Mesenteric fat pad (tissue), 1 donor: ENCODE data around the gene MPC2. TPM values are rescaled to one million over a fixed set of nuclear protein-coding genes. Genes with fewer than 3 reads are reported as not detected.
"Not testable (repeated sequence)": the region's sequence is repeated elsewhere in the genome, so short reads cannot be mapped to it uniquely, and the experiment has no call there.

Experiments
- DNase-seq: peaks from one replicate; pipeline ENCODE4 v3.0.0-alpha.2; 2020; ENCODE audit warnings: low spot score
- total RNA-seq: library from RNA; stranded (reverse); fragmentation: NEBNext Ultra II Directional; extraction: Animal tissue kit (Norgen Biotek cat#: 25700); gene quantifications from one replicate; pipeline ENCODE4 v1.2.1, GENCODE V29; 2021
- donor health status: DM: yes; HTN: yes; CAD: no.

The MPC2 gene
- total RNA-seq, 1 donor from 2014 or later = 83.9 TPM

DNA sequence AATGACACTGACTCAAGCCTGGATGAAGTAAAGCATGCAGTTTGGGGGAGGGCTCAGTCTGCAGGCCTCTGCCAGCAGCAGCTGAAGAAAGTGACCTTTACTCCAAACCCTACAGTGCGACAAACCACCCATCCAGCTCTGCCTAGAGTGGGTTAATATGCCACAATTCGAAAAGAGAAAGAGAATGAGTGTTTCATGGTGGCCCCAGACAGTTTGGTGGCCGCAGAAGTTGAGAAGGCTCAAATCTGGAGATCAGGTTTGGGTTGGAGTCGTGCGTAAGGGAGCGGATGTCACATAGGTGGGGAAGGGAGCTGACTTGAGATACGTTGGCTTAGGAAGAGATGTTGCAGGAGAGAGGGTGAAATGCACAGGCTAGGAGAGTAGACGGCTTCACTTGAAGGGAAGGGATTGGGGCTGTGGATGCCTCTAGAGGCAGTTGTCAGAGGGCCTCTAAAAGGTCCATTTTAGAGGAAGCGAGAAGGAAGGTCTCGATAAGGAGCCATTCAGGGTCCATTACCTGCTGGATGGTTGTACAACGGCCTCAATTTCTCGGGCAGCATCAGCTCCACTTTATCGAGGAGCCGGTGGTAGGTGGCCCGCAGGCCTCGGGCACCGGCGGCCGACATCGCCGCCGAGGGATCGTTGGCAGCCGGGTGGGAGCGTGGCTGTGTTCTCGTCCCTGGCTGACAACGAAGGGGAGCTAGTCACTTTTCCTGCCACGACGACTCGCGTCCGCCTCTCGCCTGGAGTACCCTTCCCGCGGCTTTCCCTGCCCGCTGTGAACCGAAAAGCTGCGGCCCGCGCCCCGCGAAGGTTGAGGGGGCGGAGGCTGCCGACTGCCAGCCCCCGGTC, 1.4 kb downstream of the MPC2 start:
- DNase-seq = no peak

DNA sequence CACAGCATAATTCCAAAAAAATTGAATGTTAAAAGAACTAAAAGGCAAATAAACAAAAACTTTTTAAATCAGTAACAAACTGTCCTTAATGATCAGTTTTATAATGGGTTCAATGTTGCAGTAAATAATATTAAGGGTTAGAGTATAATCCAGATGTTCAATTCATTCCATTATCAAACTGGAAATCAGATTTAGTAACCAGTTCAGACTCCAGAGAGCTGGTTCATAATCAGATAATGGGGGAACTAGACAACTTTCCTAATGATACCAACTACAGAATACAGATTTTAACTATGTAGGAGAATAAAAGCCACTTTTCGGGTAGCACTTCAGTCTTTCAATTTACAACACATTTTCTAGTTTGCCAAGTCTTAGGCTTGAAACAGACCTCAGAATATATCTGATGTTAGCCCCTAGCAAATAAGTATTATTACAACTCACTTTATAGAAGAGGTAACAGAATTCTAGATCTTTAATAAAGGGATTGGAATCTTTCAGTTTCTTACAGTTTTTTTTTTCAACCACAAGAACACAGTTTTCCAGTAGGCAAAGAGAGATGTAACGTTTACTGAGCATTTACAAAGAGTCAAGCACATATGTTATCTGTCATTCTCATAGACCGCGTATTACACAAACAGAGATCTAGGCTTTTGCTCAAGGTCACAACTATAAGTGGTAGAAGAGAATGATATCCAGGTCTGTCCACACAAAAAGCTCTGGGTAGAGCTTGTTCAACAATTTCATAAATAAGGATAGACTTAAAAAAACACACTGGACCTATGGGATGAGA, 2.3 kb downstream of the MPC2 start:
- no peak for DNase-seq

DNA sequence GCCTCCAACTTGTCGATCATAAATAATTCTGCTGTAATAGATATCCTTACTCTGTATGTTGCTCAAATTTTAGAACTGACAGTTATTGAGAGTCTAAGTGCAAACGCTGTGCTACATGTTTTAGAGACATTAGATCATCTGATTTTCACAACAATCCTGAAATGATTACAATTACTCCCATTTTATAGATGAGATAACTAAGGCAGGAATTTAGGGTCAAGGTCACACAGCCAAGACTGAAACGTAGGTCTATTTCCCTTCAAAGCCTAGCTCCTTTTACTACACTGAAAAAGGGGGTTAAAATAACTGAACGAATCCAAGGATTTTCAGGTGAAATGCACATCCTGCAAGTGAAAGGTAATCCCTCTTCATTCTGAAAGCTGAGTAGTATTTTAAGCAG, 3.1 kb downstream of the MPC2 start:
- DNase-seq = no peak

DNA sequence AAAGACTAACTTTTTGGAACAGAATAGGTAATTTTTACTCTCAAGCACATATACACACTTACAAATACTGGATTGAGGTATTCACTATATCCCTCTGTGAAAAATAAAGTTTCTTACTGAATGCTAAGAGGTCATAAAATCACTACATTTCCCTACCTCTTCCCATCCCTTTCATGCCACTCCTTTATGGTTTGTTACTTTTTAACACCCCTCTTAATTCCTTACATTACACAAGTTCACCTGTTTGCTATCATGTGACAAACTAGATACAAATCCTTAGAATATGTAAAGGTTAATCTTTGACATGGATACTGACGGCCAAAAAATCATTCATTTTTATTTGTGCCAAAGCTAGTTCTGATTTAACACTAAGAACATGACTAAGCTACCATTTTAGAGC, 7.1 kb downstream of the MPC2 start:
- DNase-seq = no peak

DNA sequence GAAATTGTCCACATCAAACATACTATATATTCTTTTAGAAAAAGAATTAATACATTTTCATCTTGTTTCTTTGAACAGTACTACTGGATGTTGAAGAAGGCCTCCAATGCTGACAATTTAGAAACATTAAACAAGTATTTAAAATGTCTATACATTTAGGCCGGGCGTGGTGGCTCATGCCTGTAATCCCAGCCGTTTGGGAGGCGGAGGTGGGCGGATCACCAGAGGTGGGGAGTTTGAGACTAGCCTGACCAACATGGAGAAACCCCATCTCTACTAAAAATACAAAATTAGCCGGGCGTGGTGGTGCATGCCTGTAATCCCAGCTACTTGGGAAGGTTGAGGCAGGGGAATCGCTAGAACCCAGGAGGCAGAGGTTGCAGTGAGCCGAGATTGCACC, 8.0 kb downstream of the MPC2 start:
- not testable (repeated sequence) for DNase-seq

DNA sequence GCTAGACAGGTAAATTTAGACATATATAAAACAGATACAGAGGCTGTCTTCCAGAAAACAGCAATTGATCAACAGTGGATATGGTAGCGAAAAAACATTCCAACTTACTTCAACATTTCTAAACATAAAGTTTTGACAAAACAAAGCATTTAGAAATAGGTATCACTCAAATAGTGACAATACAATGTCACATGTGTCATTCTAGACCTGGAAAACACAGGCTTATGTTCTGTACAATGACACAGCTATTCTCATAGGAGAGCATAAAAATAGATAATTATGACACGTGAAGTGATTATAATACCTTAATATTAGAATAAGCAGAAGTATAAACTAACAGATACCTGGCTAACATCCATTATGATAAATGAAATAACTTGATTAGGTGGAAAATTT, 8.4 kb downstream of the MPC2 start:
- DNase-seq = no peak

DNA sequence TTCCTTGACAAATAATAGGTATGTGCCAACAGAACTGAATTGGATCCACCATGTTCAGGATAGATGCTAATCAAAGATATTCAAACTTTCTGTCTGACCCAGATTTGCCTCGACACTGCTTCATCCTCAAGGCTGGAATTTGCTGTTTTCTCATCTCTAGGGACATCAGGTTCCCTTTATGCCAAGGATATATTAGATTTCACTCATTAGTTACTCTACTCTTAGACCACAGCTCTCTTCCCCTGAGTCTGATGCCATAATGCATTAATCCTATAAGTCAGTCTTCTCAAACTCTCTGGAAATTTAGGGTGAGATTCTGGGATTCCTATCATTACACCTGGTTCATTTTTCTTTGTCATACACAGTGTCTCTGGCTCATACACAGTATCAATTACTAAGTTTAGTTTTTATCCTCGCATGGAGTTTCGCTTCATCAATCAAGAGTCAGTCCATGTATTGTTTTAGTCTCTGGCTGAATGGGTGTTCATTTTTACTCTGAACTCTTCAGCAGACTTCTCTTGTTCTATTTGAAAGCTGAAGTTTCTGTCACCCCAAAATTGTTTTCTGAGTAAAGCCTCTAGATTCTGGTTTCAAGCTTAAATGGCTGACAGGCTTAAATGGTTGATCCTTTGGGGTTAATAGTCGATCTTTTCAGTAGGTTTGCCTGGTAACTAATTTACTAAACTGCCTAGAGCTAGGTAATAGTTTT, 9.7 kb downstream of the MPC2 start:
- DNase-seq = no peak

DNA sequence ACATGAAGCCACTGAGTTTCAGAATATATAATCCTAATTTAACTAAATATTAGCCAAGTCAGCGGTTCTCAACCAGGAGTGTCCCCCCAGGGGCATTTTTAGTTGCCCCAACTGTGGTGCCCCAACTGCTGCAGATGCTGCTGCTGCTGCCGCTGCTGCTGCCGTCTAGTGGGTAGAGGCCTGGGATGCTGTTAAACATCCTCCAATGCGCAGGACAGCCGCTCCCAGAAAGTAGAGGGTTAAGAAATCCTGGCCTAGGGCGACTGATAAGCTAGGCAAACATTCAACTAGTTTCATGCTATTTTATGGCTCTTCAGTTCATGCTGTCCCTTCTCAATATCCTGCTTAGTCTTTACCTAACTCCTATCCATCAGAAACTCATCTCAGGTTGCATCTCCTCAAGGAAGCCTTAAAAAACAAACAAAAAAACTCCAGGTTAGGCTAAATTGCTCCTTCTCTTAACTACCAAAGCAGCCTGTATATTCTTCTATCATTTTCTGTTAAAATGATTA, 10.3 kb downstream of the MPC2 start:
- DNase-seq = no peak

DNA sequence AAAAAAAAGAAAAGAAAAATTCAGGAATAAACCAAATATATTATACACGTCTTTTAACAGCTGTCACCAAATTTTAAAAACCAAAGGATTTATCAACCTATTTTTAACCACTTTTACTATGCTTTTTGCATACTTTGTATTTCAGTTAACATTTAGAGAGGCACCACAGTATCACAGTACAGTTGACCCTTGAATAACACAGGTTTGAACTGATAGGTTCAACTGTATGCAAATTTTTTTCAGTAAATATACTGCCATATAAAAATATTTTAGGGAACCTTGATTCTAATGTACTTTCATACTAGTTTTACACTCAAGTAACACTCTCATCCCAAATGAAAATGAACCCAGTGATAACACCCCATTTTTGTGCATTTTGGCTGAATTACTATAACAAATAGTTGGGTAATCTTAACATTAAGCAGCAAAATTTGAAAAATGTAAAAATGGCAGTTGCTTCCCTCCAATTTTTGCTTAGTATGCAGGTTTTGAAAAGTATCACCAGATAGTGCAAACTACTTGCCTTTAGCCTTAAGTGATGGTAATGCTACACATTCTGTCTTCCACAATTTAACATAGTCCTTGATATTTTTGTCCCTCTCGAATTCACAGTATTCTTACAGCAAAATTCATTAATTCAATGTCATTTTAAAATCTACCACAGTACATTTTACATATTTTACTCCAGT, 12.2 kb downstream of the MPC2 start:
- no peak for DNase-seq

DNA sequence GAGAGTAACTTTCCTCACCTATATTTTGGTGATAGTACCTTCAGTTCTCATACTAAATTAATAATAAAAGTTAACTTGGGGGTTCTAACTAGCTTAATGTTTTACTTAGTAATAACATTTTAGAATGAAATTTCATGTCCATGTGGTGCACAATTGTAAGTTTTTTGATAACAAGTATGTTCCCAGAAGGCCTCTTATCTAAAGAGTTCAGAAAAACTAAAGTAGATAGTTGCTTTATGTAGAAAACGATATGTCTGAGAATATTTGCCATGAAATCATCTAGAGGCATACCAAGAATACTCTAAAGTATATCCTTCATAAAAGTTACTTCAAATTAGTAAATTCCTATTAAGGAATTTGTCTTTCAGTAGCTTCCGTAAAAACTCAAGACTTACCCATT, 12.8 kb downstream of the MPC2 start:
- no peak for DNase-seq

DNA sequence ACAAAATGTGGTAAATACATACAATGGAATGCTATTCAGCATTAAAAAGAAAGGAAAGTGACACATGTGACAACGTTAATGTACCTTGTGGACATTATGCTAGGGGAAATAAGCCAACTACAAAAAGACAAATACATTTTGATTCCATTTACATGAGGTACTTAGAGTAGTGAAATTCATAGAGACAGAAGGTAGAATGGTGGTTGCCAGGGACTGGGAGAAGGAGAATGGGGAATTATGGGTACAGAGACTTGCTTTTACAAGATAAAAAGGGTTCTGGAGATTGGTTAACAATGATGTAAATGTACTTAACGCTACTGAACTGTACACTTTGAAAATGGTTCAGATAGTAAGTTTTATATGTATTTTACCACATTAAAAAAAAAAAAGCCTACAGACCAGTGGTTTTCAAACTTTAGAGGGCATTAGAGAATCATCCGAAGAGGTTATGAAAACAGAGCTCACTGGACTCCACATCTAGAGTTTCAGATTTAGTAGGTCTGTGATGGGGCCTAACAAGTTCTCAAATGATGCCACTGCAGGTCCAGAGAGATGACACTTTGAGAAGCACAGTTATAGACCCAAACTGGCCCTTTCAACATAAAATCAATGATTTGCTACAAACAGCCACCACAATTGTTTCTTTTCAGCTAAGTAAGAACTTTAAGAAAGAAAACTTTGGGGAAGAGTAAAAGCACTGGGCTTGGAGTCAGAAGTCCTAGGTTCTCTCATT, 13.4 kb downstream of the MPC2 start:
- no peak for DNase-seq

DNA sequence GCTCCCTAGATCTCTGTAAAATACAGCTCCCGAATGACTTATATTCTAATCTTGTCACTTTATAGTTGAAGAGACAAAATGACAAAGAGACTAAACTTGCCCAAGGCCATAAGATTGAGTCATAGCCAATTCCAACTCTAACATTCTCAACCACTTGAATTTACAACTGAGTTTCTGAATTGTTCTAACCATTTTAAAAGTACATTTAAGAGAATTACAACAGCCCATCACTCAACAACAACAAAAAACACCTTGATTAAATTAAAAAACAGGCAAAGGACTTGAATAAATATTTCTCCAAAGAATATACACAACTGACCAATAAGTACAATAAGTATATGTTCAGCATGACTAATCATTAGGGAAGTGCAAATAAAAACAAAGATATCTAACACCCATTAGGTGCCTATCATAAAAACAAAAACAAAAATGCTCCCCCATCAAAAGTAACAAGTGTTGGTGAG, 14.2 kb downstream of the MPC2 start:
- DNase-seq = no peak

DNA sequence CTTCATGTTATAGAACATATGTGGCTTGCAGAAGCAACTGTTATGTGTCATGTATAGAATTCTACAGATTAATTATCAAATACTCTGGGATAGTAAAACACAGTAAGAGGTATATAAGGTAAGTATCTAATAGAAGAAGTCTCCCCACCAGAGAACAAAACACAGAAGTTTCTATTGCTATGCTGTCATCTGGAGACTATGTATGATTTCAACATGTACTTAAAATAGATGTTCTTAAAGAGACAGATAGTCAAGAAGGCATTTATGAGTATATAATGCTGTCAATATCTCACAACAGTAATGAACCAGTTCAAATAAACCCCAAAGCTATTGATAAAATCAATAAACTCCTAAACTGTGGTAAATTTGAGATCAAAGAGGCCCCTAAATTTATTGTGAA, 14.8 kb downstream of the MPC2 start:
- no peak for DNase-seq

DNA sequence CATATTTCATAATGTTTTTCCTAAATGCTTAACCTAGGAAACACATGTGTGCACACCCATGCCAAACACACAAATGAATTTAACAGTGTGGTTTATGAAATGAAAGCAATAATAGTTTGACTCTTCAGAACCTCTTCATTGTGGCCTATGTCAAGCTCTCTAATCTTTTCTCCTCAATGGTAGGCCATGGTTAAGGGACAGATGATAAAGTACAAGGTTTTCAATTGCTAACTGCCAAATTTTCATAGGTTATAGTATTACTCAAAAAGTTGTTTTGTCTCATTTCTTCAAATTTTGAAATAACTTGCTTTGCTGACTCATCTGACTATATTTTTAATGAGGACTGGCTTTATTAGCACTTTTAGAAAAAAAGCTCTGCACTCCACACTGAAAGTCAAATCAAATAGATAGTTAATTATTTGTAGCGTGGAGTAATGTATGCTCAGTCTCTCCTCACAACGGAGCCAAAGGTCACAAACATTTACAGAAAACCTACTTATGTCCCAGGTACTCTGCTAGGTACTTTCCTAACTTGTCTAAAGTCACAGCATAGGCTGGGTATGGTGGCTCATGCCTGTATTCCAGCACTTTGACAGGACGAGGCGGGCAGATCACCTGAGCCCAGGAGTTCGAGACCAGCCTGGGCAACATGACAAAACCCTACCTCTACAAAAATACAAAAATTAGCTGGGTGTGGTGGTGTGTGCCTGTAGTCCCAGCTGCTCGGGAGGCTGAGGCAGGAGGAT, 19.9 kb downstream of the MPC2 start:
- no peak for DNase-seq

DNA sequence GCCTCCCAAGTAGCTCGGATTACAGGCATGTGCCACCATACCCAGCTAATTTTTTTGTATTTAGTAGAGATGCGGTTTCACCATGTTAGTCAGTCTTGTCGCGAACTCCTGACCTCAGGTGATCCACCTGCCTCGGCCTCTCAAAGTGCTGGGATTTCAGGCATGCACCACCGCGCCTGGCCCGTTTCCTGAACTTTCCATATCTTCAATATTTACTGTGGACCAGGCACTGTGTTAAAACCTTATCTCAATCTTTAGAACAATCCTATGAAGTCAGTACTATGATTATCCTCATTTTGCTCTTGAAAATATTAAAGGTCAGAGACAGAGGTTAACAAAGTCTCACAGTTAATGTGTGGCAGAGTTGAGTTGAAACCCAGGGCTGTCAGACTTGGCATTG, 21.3 kb downstream of the MPC2 start:
- no peak for DNase-seq

DNA sequence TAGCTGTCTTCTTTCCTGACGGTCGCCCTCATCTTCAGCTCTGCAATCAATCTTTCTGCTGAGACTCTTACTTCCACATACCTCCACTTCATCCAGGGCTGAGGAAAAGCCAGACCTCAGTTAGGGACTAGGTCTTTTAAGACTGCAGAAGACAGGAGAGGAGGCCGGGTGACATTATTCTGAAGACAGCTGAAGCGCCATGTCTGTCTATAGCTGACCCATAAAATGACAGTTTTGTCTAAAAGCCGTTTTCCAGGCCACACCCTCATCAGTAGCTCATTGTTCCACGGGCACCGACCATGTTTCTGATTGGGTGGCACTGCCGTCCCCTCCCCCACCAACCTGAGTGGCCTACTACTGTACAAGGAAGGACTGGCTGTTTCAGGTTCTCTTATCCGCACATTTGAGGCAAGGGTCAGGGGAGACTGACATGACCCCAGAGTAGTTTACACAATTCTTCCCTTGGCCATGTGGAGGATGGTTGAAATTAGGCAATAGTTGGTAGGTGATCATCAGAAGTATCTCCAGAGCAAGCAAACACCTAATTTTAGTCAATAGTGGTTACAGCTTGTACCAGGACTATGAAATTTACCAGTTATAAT, 22.9 kb downstream of the MPC2 start, which contains the start of gene ADCY10:
Gene ADCY10 (minus strand): TSS at position 240 of the 602 bp plus-strand sequence. CDS start 8,994 bp downstream, outside the sequence.
- DNase-seq = no peak

DNA sequence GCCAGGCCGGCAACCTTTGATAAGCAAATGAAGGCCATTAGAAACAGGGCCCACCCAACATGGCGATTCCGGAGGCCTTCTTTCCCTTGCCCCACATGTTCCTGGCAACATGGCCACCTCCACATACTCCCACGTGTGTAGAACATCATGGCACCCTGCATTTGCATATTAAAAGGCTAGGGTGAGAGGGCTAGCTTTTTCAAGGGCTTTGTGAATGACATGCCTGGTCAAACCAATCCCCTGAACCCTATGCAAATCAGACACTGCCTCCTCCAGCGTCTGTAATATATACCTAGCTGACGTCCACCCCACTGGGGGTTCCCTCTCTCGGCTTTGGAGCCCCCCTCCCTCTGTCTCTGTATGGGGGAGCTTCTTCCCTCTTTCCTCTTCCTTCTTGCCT, 24.6 kb downstream of the MPC2 start:
- DNase-seq = no peak

DNA sequence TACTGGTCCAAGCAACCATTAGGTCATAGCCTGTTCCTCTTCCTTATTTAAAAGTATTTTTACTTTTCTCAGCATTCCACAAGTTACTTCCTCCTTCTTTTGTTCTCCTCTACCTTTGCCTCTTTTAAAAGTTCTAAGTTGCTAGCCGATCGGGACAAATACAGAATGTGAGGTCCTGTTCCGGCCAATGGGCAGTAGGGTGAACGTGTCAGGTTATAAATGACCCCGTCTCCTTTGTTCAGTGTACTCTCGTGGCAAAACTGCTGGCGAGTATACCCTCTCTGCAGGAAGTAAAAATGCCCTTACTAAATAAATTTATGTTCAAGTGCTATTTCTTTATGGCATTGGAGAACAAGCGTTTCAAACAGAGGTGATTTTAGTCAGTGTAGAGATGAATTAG, 25.5 kb downstream of the MPC2 start:
- no peak for DNase-seq

DNA sequence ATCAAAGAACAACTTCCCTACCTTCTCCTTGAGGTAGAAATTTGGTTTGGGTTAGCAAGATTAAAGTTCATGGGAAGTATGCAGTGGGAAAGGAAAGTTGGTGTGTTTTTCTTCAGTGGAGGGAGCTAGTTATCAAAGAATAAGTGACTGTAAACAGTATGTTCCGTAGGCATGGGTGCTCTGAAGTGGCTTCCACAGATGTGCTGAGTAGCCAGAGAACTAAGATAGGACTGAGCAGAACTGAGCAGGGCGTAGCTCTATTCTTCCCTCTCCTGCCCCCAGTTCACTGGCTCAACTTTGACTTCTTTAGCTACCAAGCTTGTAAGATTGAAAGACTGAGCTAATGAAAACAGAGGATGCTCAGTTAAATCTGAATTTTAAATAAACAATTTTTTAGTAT, 26.3 kb downstream of the MPC2 start:
- no peak for DNase-seq
